Sigmoid colon (tissue), 4 donors: Measurements from ENCODE around the gene FMO3.

ENCODE experiments used
- CTCF ChIP-seq, 4 experiments: fragments of 450-650 bp in 3 of 4; fragments of 200-600 bp in 1 of 4; IDR thresholded peaks; one replicate each; pipeline ENCODE4 v1.5.1; 2016 to 2019; ENCODE audit warnings: antibody characterized with exemption in 4 of 4, mild to moderate bottlenecking in 3 of 4, moderate library complexity in 2 of 4
- POLR2AphosphoS5 ChIP-seq, 4 donors: sonication (generic); formaldehyde crosslinking; IDR thresholded peaks; one replicate each; pipeline ENCODE4 v1.6.1; 2017; ENCODE audit warnings: antibody characterized with exemption in 4 of 4

GRCh38 chr1:171117085-171117484 is 26.4 kb downstream of the FMO3 start:
- TF ChIP-seq POLR2AphosphoS5 (IDR thresholded peaks at IDR 0.05) (no peak), CTCF (IDR thresholded peaks at IDR 0.05) (no peak)
